ENCODE data around the gene ARHGEF25. TPM values are rescaled to one million over a fixed set of nuclear protein-coding genes. Genes with fewer than 3 reads are reported as not detected.

ARHGEF25 gene
- total RNA-seq, 1 donor from 2014 or later = 18.4 TPM

DNA sequence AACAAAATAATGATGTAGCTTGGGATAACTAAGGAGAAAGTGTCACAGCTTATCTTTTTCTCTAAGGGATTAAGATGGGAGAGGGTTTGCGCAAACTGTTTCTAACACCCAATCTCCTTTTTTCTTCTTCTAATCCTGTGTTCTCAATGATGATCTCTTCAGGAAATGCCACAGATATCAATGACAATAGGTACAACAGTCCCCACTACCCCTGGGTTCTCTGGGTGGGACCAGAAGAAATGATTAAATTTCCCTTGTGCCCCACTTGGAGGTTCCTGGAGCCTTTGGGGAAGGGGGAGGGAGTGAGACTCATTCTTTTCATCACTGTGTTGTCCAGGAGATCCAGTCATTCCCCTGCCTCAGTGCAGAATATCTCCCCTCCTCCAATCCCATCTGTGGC, 28.8 kb upstream of the ARHGEF25 start:
- Mint-ChIP-seq H3K9me3 (ENCODE audit: low read depth) (no peaks in the 10 kb centered on the region), H3K36me3 (ENCODE audit: insufficient read depth) (no peaks in the 10 kb centered on the region), H3K4me1 (ENCODE audit: low read depth) (no peaks in the 10 kb centered on the region)

DNA sequence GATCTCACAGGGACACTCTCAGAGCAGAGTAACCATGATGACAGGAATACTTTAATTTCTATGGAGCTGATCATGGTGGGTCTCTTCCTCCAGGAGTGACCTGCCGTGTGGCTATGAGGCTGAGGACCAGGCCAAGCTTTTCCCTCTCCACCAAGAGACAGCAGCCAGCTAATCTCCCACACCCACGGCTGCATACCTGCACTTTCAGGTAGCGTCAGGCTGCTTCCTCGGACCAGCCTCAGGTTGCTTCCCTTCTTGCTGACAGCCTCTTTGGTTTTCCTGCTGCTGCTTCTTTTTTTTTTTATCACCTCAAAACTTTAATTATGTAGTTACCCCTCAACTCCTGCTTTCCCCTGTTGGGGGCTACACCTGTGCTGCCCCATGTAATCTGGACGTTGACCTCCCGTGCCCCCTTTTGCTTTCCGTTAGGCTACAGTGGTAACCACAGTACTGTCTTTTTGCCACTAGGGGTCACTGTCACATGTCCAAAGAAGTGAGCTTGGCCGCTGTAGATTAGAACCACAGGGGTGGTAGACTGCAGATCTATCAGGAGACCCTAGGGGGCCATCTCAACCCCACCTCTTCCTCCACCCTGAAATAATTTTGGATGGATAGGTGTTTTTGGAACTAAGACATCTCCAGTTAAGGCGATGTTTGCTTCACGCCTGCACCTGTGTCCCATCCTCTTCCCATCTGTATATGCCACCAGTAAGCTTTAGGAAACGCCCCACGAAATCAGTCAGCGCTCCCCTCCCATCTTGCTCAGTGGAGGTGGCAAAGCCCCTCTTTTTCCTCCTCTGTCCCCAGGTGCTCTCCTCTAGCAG, 28.0 kb upstream of the ARHGEF25 start:
- TF ChIP-seq, protein P1, sequence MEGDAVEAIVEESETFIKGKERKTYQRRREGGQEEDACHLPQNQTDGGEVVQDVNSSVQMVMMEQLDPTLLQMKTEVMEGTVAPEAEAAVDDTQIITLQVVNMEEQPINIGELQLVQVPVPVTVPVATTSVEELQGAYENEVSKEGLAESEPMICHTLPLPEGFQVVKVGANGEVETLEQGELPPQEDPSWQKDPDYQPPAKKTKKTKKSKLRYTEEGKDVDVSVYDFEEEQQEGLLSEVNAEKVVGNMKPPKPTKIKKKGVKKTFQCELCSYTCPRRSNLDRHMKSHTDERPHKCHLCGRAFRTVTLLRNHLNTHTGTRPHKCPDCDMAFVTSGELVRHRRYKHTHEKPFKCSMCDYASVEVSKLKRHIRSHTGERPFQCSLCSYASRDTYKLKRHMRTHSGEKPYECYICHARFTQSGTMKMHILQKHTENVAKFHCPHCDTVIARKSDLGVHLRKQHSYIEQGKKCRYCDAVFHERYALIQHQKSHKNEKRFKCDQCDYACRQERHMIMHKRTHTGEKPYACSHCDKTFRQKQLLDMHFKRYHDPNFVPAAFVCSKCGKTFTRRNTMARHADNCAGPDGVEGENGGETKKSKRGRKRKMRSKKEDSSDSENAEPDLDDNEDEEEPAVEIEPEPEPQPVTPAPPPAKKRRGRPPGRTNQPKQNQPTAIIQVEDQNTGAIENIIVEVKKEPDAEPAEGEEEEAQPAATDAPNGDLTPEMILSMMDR (IDR thresholded peaks at IDR 0.05; ENCODE audit: unreplicated experiment) = peak; percentile 95
- H3K4me3 Mint-ChIP-seq (ENCODE audit: low read depth) = no peak overlapping the region
- peaks cover 22% of the 10 kb centered on the region for H3K27me3 Mint-ChIP-seq
- peak; percentile 53 for DNase-seq (ENCODE audit: low spot score, unreplicated experiment)
- H3K4me1 Mint-ChIP-seq (ENCODE audit: low read depth) = no peaks in the 10 kb centered on the region
- H3K27ac Mint-ChIP-seq = no peak overlapping the region
- no peaks in the 10 kb centered on the region for H3K36me3 Mint-ChIP-seq (ENCODE audit: insufficient read depth)
- no peaks in the 10 kb centered on the region for H3K9me3 Mint-ChIP-seq (ENCODE audit: low read depth)

More for the DNA sequence above, 28.8 kb upstream of the ARHGEF25 start:
- DNase-seq (ENCODE audit: low spot score, unreplicated experiment) = no peak
- Mint-ChIP-seq H3K27me3 (peaks cover 22% of the 10 kb centered on the region), H3K4me3 (ENCODE audit: low read depth) (no peak overlapping the region), H3K27ac (no peak overlapping the region)
- TF ChIP-seq, protein P1 (IDR thresholded peaks at IDR 0.05; ENCODE audit: unreplicated experiment) = no peak

DNA sequence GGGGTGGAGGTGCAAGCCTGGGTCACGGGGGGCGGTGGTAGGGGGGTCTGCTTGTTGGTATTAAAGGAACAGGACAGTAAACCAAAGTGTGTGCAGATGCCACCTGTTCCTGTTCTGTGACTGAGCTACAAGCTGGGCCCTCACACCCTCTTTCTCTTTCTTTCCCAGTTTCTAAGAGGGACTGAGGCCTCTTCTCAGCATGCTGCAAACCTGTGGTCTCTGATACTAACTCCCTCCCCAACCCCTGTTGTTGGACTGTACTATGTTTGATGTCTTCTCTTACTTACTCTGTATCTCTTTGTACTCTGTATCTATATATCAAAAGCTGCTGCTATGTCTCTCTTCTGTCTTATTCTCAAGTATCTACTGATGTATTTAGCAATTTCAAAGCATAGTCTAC, 27.2 kb upstream of the ARHGEF25 start:
- Mint-ChIP-seq H3K4me1 (ENCODE audit: low read depth) (no peaks in the 10 kb centered on the region), H3K4me3 (ENCODE audit: low read depth) (no peak overlapping the region), H3K9me3 (ENCODE audit: low read depth) (no peaks in the 10 kb centered on the region), H3K36me3 (ENCODE audit: insufficient read depth) (no peaks in the 10 kb centered on the region), H3K27me3 (peaks cover 22% of the 10 kb centered on the region), H3K27ac (no peak overlapping the region)
- TF ChIP-seq, protein P1 (IDR thresholded peaks at IDR 0.05; ENCODE audit: unreplicated experiment) = no peak
- no peak for DNase-seq (ENCODE audit: low spot score, unreplicated experiment)

DNA sequence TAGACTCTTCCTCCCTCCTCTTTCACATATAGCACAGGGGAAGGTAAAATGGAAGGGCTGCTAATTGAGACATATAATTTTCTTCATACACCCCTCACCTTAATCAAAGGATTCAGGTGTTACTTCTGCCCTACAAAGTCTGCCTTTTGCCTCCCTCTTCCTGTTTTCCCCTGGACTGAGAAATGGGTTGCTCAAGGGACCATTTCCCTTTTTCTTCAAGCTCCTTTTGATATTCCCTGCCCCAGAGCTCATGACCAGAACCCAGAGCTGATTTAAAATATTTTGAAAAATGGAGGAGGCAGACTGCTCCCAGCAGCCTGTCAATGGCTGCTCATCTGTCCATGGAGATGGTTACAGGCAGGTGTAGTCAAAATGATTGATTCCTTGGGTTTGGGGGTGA, 26.5 kb upstream of the ARHGEF25 start:
- no peak overlapping the region for H3K4me3 Mint-ChIP-seq (ENCODE audit: low read depth)

DNA sequence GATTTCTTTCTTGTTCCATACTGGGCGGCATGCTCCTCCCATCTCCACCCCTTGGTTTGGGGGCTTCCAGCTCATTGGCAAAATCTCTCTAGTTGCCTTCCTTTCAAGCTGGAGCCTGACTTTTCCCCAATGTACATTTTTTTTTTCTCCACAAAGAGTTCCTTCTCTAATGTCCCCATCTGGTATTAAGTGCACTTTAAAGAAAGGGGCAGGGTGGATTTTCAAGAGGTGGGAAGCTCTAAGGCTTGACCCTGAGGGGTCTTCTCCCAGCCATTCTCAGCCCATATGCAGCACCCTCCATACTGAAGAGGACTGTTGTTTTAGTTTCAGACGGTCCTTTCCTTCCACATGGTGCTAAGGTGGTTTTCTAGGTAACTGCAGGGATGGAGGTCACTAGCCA, 26.1 kb upstream of the ARHGEF25 start:
- Mint-ChIP-seq H3K9me3 (ENCODE audit: low read depth) (no peaks in the 10 kb centered on the region), H3K36me3 (ENCODE audit: insufficient read depth) (no peaks in the 10 kb centered on the region)
- TF ChIP-seq, protein P1 (IDR thresholded peaks at IDR 0.05; ENCODE audit: unreplicated experiment) = no peak

More for the DNA sequence above, 26.5 kb upstream of the ARHGEF25 start:
- Mint-ChIP-seq H3K27me3 (peaks cover 22% of the 10 kb centered on the region), H3K4me1 (ENCODE audit: low read depth) (no peaks in the 10 kb centered on the region), H3K27ac (no peak overlapping the region), H3K9me3 (ENCODE audit: low read depth) (no peaks in the 10 kb centered on the region), H3K36me3 (ENCODE audit: insufficient read depth) (no peaks in the 10 kb centered on the region)
- no peak for DNase-seq (ENCODE audit: low spot score, unreplicated experiment)
- TF ChIP-seq, protein P1 (IDR thresholded peaks at IDR 0.05; ENCODE audit: unreplicated experiment) = no peak

More for the DNA sequence above, 26.1 kb upstream of the ARHGEF25 start:
- Mint-ChIP-seq H3K4me1 (ENCODE audit: low read depth) (no peaks in the 10 kb centered on the region), H3K27me3 (peaks cover 22% of the 10 kb centered on the region), H3K4me3 (ENCODE audit: low read depth) (no peak overlapping the region), H3K27ac (no peak overlapping the region)
- DNase-seq (ENCODE audit: low spot score, unreplicated experiment) = no peak

Measured in progenitor cell of endocrine pancreas (in vitro differentiated cells).